ENCODE measurements around the gene TMTC2.

- TF ChIP-seq CTCF (IDR thresholded peaks at IDR 0.05; ENCODE audit: insufficient read depth, low read length, poor library complexity, severe bottlenecking) (no peak), EZH2phosphoT487 (conservative IDR thresholded peaks at IDR 0.05; ENCODE audit: low read length) (no peak)
These were observed 58.5 kb downstream of the TMTC2 start for GRCh38 chr12:82745063-82745674.

Measured in SU-DHL-6 (cell line).